B cell (primary cell): ENCODE measurements around the gene SLC2A14. TPM values are rescaled to one million over a fixed set of nuclear protein-coding genes. Genes with fewer than 3 reads are reported as not detected.
"Not testable (repeated sequence)": the region's sequence is repeated elsewhere in the genome, so short reads cannot be mapped to it uniquely, and the experiment has no call there.

ENCODE experiments used
- ATAC-seq: fragments of 200-7000 bp; cut with Tn5 transposase; one replicate; pipeline ENCODE4 v1.10.0; 2021; ENCODE audit warnings: low read depth, mild to moderate bottlenecking, moderate number of reproducible peaks, moderate library complexity
- CTCF ChIA-PET: fragments of 350-600 bp; sonication (Branson Sonifier 250); formaldehyde crosslinking; loops from one replicate; lab custom pipeline; 2021; ENCODE audit warnings: antibody characterized with exemption, inconsistent platforms; lab: Charles Lee
- POLR2A ChIA-PET: fragments of 350-600 bp; sonication (Branson Sonifier 250); formaldehyde crosslinking; loops from one replicate; lab custom pipeline; 2021; ENCODE audit warnings: antibody characterized with exemption; lab: Charles Lee
- DNase-seq: peaks from one replicate; pipeline ENCODE4 v3.0.0; 2013
- H2AFZ ChIP-seq: 2 replicates; pipeline ENCODE4 v1.6.1; 2012; ENCODE audit warnings: mild to moderate bottlenecking, low read depth, low read length; ENCODE audit not compliant: insufficient read depth, poor library complexity, severe bottlenecking
- H3K27ac ChIP-seq, 2 donors: 1 replicate in 1 of 2; 2 replicates in 1 of 2; pipeline ENCODE4 v1.5.1; 2012 to 2013; ENCODE audit warnings: low read length in 2 of 2, mild to moderate bottlenecking in 2 of 2, moderate library complexity in 1 of 2
- H3K27me3 ChIP-seq, 4 experiments: fragments of 200-600 bp in 1 of 4; sonication (generic) in 1 of 4; replicated peaks in 1 of 4; 1 replicate in 2 of 4; 2 replicates in 2 of 4; pipeline versions ENCODE4 v1.6.1 to v1.7.0; 2013 to 2016; ENCODE audit warnings: low read length in 3 of 4, mild to moderate bottlenecking in 2 of 4, mixed read lengths in 1 of 4, moderate library complexity in 1 of 4; ENCODE audit not compliant: insufficient read depth in 4 of 4, control insufficient read depth in 3 of 4; ENCODE audit errors: control extremely low read depth in 1 of 4
- H3K36me3 ChIP-seq, 2 experiments: replicated peaks in 1 of 2; 1 replicate in 1 of 2; 2 replicates in 1 of 2; pipeline versions ENCODE4 v1.6.1 to v1.7.1; 2013; ENCODE audit warnings: low read length in 1 of 2; ENCODE audit not compliant: insufficient read depth in 2 of 2, control insufficient read depth in 1 of 2; ENCODE audit errors: control extremely low read depth in 1 of 2, extremely low read depth in 1 of 2
- H3K4me1 ChIP-seq, 2 donors: fragments of 200-600 bp in 1 of 2; sonication (generic) in 1 of 2; 1 replicate in 1 of 2; 2 replicates in 1 of 2; pipeline versions ENCODE4 v1.5.1 to v1.6.1; 2013 to 2017; ENCODE audit warnings: low read length in 2 of 2; ENCODE audit not compliant: control insufficient read depth in 2 of 2, insufficient read depth in 2 of 2
- H3K4me2 ChIP-seq: replicated peaks from 2 replicates; pipeline ENCODE3; 2012; ENCODE audit warnings: mild to moderate bottlenecking, low read depth, low read length; ENCODE audit not compliant: poor library complexity, severe bottlenecking
- H3K4me3 ChIP-seq, 5 experiments: fragments of 200-600 bp in 1 of 5; sonication (generic) in 1 of 5; 1 replicate in 3 of 5; 2 replicates in 2 of 5; pipeline versions ENCODE4 v1.5.1 to v1.7.0; 2011 to 2016; ENCODE audit warnings: low read length in 4 of 5, mild to moderate bottlenecking in 4 of 5, low read depth in 2 of 5, control low read depth in 1 of 5, moderate library complexity in 1 of 5; ENCODE audit not compliant: insufficient read depth in 1 of 5; ENCODE audit errors: control extremely low read depth in 1 of 5, extremely low read depth in 1 of 5
- H3K79me2 ChIP-seq: fragments of 200-600 bp; sonication (generic); one replicate; pipeline ENCODE4 v1.6.0; 2016; ENCODE audit warnings: low read length; ENCODE audit not compliant: control insufficient read depth, insufficient read depth
- H3K9ac ChIP-seq: fragments of 200-600 bp; sonication (generic); 2 replicates; pipeline ENCODE4 v1.6.1; 2017; ENCODE audit warnings: mild to moderate bottlenecking, low read length, moderate library complexity
- H3K9me3 ChIP-seq, 3 donors: one replicate each; pipeline versions ENCODE4 v1.6.1 to v1.7.1; 2013; ENCODE audit warnings: low read length in 2 of 3; ENCODE audit not compliant: control insufficient read depth in 2 of 3, insufficient read depth in 1 of 3; ENCODE audit errors: control extremely low read depth in 1 of 3
- H4K20me1 ChIP-seq: 2 replicates; pipeline ENCODE4 v1.6.0; 2012; ENCODE audit warnings: mild to moderate bottlenecking, low read length; ENCODE audit not compliant: insufficient read depth, control insufficient read depth, poor library complexity, severe bottlenecking
- H3K27ac Mint-ChIP-seq: one replicate; pipeline ENCODE4 v1.8.0; 2021; ENCODE audit warnings: mixed read lengths
- H3K27me3 Mint-ChIP-seq: one replicate; pipeline ENCODE4 v1.8.0; 2021; ENCODE audit warnings: mixed read lengths
- H3K4me1 Mint-ChIP-seq: one replicate; pipeline ENCODE4 v1.8.0; 2021; ENCODE audit warnings: mixed read lengths
- H3K4me3 Mint-ChIP-seq: one replicate; pipeline ENCODE4 v1.8.0; 2021; ENCODE audit warnings: mixed read lengths
- H3K9me3 Mint-ChIP-seq: one replicate; pipeline ENCODE4 v1.8.0; 2022; ENCODE audit warnings: mixed read lengths; ENCODE audit not compliant: insufficient read depth
- EZH2 ChIP-seq: IDR thresholded peaks from 2 replicates; pipeline ENCODE4 v1.6.1; 2012; ENCODE audit warnings: borderline replicate concordance, low read depth, mild to moderate bottlenecking, moderate library complexity, low read length; ENCODE audit not compliant: insufficient read depth, poor library complexity, severe bottlenecking
- WGBS: methylation state at CpG from one replicate; pipeline ENCODE4 v1.1.5; 2013; ENCODE audit warnings: missing lambda C conversion rate; ENCODE audit not compliant: insufficient coverage; 5-methylcytosine and 5-hydroxymethylcytosine counted together
- intact Hi-C: fragments of 100-400 bp; cut with micrococcal nuclease; formaldehyde crosslinking; loops from one replicate; pipeline ENCODE4 v1.10.0; 2022
- polyA plus RNA-seq: library from polyadenylated mRNA; depleted of rRNA; stranded (reverse); fragments of >200 nt; gene quantifications from 2 replicates; pipeline ENCODE4 v1.2.3, GENCODE V29; 2012
- total RNA-seq, 2 donors: library from RNA; stranded (reverse); fragments of 120-200 nt in 1 of 2; gene quantifications; 1 replicate in 1 of 2; 2 replicates in 1 of 2; pipeline versions ENCODE4 v1.2.3 to v1.2.4, GENCODE V29; 2013 to 2022
- TF ChIP-seq, protein P1 (sequence below): fragments of 200-600 bp; IDR thresholded peaks from one replicate; pipeline ENCODE4 v1.8.0; 2022; ENCODE audit warnings: antibody characterized with exemption, mild to moderate bottlenecking

The SLC2A14 gene
- total and polyA plus RNA-seq, 2 donors (not counting 1 experiment from before 2014, with no cell fraction given): 2.5 to 4.7 TPM

DNA sequence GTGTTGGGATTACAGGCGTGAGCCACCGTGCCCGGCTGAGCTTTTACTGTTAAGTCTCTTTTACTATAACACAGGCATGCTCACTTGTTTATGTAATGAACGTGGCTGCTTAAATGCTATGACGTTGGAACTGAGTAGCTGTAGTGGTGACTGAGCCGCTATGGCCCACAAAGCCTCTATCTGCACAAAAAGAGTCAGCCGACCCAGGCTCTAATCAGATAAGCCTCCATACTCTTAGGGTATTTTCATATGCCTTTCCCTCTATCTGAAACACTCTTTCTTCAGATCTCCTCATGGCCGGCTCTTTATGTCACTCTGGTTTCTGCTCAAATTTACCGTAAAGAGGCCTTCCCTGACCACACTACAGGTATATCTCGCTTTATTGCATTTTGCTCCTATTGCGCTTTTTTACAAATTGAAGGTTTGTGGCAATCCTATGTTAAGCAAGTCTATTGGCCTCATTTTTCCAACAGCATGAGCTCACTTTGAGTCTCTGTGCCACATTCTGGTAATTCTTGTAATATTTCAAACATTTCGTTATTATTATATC is 8.0 kb downstream of the SLC2A14 start:
- peaks cover 3 to 4% of the 10 kb centered on the region in 2 donors for H3K4me1 ChIP-seq
- H3K4me3 Mint-ChIP-seq: no peak overlapping the region
- no peak overlapping the region for H3K9ac ChIP-seq
- H3K4me1 Mint-ChIP-seq: peaks cover 8% of the 10 kb centered on the region
- ATAC-seq: no peak
- ChIA-PET POLR2A (no interaction called here), CTCF (interaction anchor here (1.4 to 4.1 kb wide), 3 partner anchors 11 to 69 kb away, joined by 4 to 19 read pairs (median 5); no protein-coding TSS in a partner anchor)
- H3K27me3 Mint-ChIP-seq: peaks cover 7% of the 10 kb centered on the region
- WGBS: 81% methylated on average over 4 of the region's 12 CpGs
- H3K27me3 ChIP-seq: no peaks in the 10 kb centered on the region
- no peak overlapping the region for H3K27ac ChIP-seq
- H2AFZ ChIP-seq: no peak overlapping the region
- H3K36me3 ChIP-seq: no peaks in the 10 kb centered on the region
- H3K9me3 ChIP-seq: no peaks in the 10 kb centered on the region
- H4K20me1 ChIP-seq: no peaks in the 10 kb centered on the region
- no peaks in the 10 kb centered on the region for H3K79me2 ChIP-seq
- no peak overlapping the region for H3K4me3 ChIP-seq
- no peak overlapping the region for H3K27ac Mint-ChIP-seq
- no peaks in the 10 kb centered on the region for H3K9me3 Mint-ChIP-seq
- intact Hi-C loops: no loop called here
- TF ChIP-seq, protein P1, sequence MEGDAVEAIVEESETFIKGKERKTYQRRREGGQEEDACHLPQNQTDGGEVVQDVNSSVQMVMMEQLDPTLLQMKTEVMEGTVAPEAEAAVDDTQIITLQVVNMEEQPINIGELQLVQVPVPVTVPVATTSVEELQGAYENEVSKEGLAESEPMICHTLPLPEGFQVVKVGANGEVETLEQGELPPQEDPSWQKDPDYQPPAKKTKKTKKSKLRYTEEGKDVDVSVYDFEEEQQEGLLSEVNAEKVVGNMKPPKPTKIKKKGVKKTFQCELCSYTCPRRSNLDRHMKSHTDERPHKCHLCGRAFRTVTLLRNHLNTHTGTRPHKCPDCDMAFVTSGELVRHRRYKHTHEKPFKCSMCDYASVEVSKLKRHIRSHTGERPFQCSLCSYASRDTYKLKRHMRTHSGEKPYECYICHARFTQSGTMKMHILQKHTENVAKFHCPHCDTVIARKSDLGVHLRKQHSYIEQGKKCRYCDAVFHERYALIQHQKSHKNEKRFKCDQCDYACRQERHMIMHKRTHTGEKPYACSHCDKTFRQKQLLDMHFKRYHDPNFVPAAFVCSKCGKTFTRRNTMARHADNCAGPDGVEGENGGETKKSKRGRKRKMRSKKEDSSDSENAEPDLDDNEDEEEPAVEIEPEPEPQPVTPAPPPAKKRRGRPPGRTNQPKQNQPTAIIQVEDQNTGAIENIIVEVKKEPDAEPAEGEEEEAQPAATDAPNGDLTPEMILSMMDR: no peak
- TF ChIP-seq EZH2: no peak
- DNase-seq: no peak
- no peak overlapping the region for H3K4me2 ChIP-seq

DNA sequence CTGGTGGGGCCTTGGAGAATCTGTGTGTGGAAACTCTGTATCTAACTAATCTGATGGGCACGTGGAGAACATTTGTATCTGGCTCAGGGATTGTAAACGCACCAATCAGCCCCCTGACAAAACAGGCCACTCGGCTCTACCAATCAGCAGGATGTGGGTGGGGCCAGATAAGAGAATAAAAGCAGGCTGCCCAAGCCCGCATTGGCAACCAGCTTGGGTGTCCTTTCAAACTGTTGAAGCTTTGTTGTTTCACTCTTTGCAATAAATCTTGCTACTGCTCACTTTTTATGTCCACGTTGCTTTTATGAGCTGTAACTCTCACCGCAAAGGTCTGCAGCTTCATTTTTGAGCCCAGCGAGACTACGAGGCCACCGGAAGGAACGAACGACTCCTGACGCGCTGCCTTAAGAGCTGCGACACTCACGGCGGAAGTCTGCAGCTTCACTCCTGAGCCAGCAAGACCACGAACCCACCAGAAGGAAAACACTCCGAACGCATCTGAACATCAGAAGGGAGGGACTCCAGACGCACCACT is 9.8 kb downstream of the SLC2A14 start:
- H3K4me1 ChIP-seq, H3K9me3 Mint-ChIP-seq, H3K27ac Mint-ChIP-seq, DNase-seq, H3K27me3 ChIP-seq, H3K9me3 ChIP-seq, H3K36me3 ChIP-seq, H3K27ac ChIP-seq, intact Hi-C loops, H4K20me1 ChIP-seq, H3K27me3 Mint-ChIP-seq, ATAC-seq, H3K4me1 Mint-ChIP-seq, H3K79me2 ChIP-seq: not testable (repeated sequence)
- peak overlapping the region; percentile 73 for H3K4me3 Mint-ChIP-seq
- ChIA-PET CTCF (interaction anchor here (0.7 to 4.1 kb wide), 7 partner anchors 56 to 1954 kb away, joined by 3 to 19 read pairs (median 4); no protein-coding TSS in a partner anchor), POLR2A (interaction anchor here (1.0 kb wide), 1 partner anchor 74 kb away, joined by 3 read pairs; no protein-coding TSS in a partner anchor)
- H2AFZ ChIP-seq: peak overlapping the region; percentile 62
- H3K4me3 ChIP-seq: peak overlapping the region in 2 of 5 experiments; percentile 17 to 40
- 73% methylated on average over 17 of the region's 20 CpGs for WGBS
- H3K9ac ChIP-seq: peak overlapping the region; percentile 45
- peak overlapping the region; percentile 42 for H3K4me2 ChIP-seq

DNA sequence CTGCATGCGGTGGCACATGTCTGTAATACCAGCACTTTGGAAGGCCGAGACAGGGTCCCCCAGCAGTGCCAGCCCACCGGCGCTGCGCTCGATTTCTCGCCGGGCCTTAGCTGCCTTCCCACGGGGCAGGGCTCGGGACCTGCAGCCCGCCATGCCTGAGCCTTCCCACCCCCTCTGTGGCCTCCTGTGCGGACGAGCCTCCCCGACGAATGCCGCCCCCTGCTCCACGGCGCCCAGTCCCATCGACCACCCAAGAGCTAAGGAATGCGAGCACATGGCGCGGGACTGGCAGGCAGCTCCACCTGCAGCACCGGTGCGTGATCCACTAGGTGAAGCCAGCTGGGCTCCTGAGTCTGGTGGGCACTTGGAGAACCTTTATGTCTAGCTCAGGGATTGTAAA is 10.4 kb downstream of the SLC2A14 start:
- H3K4me3 Mint-ChIP-seq, H3K4me3 ChIP-seq, H3K9ac ChIP-seq, DNase-seq, H3K4me1 Mint-ChIP-seq, H3K4me2 ChIP-seq, H3K27me3 ChIP-seq, intact Hi-C loops, ATAC-seq, H3K27ac Mint-ChIP-seq, H3K9me3 Mint-ChIP-seq, H3K4me1 ChIP-seq, H2AFZ ChIP-seq, H3K79me2 ChIP-seq, H3K27ac ChIP-seq, H4K20me1 ChIP-seq, H3K27me3 Mint-ChIP-seq, H3K36me3 ChIP-seq, H3K9me3 ChIP-seq, POLR2A ChIA-PET: not testable (repeated sequence)
- CTCF ChIA-PET: interaction anchor here (0.7 to 4.3 kb wide), 8 partner anchors 56 to 216 kb away, joined by 3 to 34 read pairs (median 4); no protein-coding TSS in a partner anchor
- WGBS: 93% methylated on average over 19 of the region's 24 CpGs
